A549 treated with AZD2906 at 1 μM for 4 hours (cell line): ENCODE data around the gene C1QTNF4. TPM values are rescaled to one million over a fixed set of nuclear protein-coding genes. Genes with fewer than 3 reads are reported as not detected.

Experiments
- total RNA-seq: library from RNA; stranded (reverse); fragments of 200-300 nt; extraction: Qiagen RNA extraction; gene quantifications from 5 replicates; pipeline ENCODE4 v1.2.3, GENCODE V29; 2022

Gene C1QTNF4
- total RNA-seq: 0.06 to 0.16 TPM (median 0.09 TPM) in 3 of 5 replicates, not detected in the others

GRCh38 chr11:47593934-47594855 is at the start of gene C1QTNF4:
Gene C1QTNF4 (minus strand): TSS chr11:47594411. CDS start chr11:47590810, 3,601 bp downstream.

GRCh38 chr11:47642099-47642855 is 48.1 kb upstream of the C1QTNF4 start, which contains the start of gene MTCH2:
Gene MTCH2 (minus strand): TSS chr11:47642559. CDS start chr11:47642465, 94 bp downstream.

GRCh38 chr11:47586098-47586855 is 7.9 kb downstream of the C1QTNF4 start, which contains the start of gene FAM180B:
Gene FAM180B (plus strand): TSS chr11:47586678. CDS start chr11:47586769, 91 bp downstream.

DNA sequence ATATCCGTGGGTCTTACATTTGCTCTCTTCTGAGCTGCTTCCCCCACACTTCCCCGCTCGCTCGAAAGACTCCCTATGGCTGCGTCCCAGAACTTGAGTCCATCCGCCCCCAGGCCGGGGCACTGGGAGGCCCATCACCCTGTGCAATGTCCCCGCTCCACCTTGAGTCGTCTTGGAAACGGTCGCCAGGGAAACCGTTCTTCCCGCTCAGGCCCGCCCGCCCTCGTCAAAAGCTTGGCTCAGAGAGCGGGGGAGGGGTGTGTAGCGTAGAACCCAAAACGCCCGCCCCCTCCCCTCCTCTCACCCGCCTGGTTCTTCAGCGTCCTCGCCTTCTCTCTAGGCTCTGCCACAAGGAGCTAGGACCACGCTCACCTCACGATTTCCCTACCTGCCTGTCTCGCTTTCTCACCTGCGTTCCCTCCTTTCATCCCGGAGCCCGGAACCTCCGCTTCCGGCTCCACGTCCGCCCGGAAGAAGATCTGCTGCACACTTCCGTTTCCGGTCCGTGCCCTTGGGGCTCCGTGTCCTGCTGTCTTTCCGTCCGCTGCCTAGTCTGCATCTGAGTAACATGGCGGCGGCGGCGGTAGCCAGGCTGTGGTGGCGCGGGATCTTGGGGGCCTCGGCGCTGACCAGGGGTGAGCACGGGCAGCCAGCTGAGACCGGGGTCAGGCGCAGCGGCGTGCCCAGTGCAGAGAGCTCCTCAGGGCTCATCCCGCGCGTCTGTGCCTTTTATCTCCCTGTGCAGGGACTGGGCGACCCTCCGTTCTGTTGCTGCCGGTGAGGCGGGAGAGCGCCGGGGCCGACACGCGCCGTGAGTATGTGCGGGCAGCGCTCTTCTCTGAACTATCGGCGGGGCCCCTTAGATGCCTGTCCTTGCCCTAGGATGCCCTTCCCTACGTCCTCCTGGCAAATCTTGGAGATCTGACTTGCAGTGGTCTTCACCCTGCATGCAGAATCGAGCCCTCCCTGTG is 15.4 kb downstream of the C1QTNF4 start, which contains the start of the genes KBTBD4 and NDUFS3:
Gene KBTBD4 (minus strand): TSS at position 447 of the 971 bp plus-strand sequence. CDS start 19 bp downstream, at position 428.
Gene NDUFS3 (plus strand): TSS at position 551 of the 971 bp plus-strand sequence. CDS start 18 bp downstream, at position 569.

DNA sequence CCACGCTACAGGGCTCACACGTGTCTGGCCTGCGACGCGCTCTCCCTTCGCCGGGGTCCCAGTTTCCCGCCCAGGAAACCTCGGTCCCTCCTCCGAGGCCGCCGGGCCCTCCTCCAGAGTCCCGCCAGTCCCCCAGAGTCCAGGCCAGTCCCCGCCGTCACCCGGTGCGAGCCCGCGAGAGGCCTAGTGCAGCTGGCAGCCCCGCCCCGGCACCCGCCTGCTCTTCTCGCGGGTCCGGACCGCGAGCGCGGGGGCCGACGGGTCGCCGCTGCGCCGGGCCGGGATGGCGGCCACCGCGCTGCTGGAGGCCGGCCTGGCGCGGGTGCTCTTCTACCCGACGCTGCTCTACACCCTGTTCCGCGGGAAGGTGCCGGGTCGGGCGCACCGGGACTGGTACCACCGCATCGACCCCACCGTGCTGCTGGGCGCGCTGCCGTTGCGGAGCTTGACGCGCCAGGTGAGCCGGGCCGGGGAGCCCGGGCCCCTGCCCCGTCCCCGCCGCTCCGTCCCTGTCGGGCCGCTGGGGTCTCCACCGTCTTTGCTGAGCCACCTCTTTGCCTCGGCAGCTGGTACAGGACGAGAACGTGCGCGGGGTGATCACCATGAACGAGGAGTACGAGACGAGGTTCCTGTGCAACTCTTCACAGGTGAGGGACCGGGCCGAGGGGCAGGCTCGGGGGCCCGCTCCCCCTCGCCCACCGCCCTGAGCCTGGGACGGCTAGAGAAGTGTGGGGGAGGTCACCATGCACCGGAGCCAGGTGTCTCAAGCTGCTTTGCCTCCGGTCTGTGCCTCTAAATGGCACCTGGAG is 28.7 kb downstream of the C1QTNF4 start, which contains the start of gene PTPMT1:
Gene PTPMT1 (plus strand): TSS at position 260 of the 809 bp plus-strand sequence. CDS start 24 bp downstream, at position 284.

GRCh38 chr11:47552566-47553405 is 41.4 kb downstream of the C1QTNF4 start, which contains the start of gene CELF1:
Gene CELF1 (minus strand): TSS chr11:47553132. CDS start chr11:47499523, 53,609 bp downstream.

Other genes with a start within 250 kb of the C1QTNF4 start
- 0.05 to 0.10 TPM (median 0.07 TPM) in 5 replicates for gene MYBPC3, start 241.7 kb downstream of the C1QTNF4 start, total RNA-seq
- gene SPI1, start 215.9 kb downstream of the C1QTNF4 start, total RNA-seq: 0.10 TPM in 1 of 5 replicates, not detected in the others
- 49.1 to 60.5 TPM (median 54.0 TPM) in 5 replicates for gene SLC39A13, start 185.8 kb downstream of the C1QTNF4 start, total RNA-seq
- 184 to 254 TPM (median 192 TPM) in 5 replicates for gene PSMC3, start 168.0 kb downstream of the C1QTNF4 start, total RNA-seq
- gene RAPSN, start 145.3 kb downstream of the C1QTNF4 start, total RNA-seq: 0.03 to 0.33 TPM (median 0.12 TPM) in 5 replicates
- 41.9 to 48.7 TPM (median 45.3 TPM) in 5 replicates for gene CELF1, start 41.3 kb downstream of the C1QTNF4 start, total RNA-seq
- 57.7 to 79.7 TPM (median 75.1 TPM) in 5 replicates for gene PTPMT1, start 28.8 kb downstream of the C1QTNF4 start, total RNA-seq
- 18.0 to 19.8 TPM (median 18.7 TPM) in 5 replicates for gene KBTBD4, start 15.4 kb downstream of the C1QTNF4 start, total RNA-seq
- 98.9 to 137 TPM (median 133 TPM) in 5 replicates for gene NDUFS3, start 15.3 kb downstream of the C1QTNF4 start, total RNA-seq
- gene FAM180B, start 7.7 kb downstream of the C1QTNF4 start, total RNA-seq: 0.05 to 0.07 TPM in 2 of 5 replicates, not detected in the others
- 123 to 153 TPM (median 136 TPM) in 5 replicates for gene MTCH2, start 48.1 kb upstream of the C1QTNF4 start, total RNA-seq
- 0.80 to 1.4 TPM (median 1.0 TPM) in 5 replicates for gene AGBL2, start 121.0 kb upstream of the C1QTNF4 start, total RNA-seq
- gene FNBP4, start 172.9 kb upstream of the C1QTNF4 start, total RNA-seq: 42.7 to 57.9 TPM (median 46.9 TPM) in 5 replicates